Effector memory CD4-positive, alpha-beta T cell (primary cell): Measurements from ENCODE around the gene RPL12.

Source experiments
- DNase-seq, 3 donors: peaks; one replicate each; pipeline ENCODE4 v3.0.0-alpha.2; 2020
- H3K27ac ChIP-seq: 2 replicates; pipeline ENCODE4 v1.7.0; 2013; ENCODE audit warnings: mild to moderate bottlenecking, low read length, moderate library complexity; ENCODE audit not compliant: insufficient read depth, poor library complexity, severe bottlenecking
- H3K27me3 ChIP-seq: replicated peaks from 2 replicates; pipeline ENCODE4 v1.7.0; 2013; ENCODE audit warnings: mild to moderate bottlenecking, low read length; ENCODE audit not compliant: insufficient read depth, control insufficient read depth, poor library complexity, severe bottlenecking
- H3K36me3 ChIP-seq: 2 replicates; pipeline ENCODE4 v1.7.0; 2013; ENCODE audit warnings: mild to moderate bottlenecking, low read length, moderate library complexity; ENCODE audit not compliant: control insufficient read depth, insufficient read depth
- H3K4me1 ChIP-seq: 2 replicates; pipeline ENCODE4 v1.7.0; 2013; ENCODE audit warnings: low read length, mild to moderate bottlenecking; ENCODE audit not compliant: control insufficient read depth, insufficient read depth, poor library complexity, severe bottlenecking
- H3K4me3 ChIP-seq: 2 replicates; pipeline ENCODE4 v1.7.0; 2013; ENCODE audit warnings: low read length, low read depth, mild to moderate bottlenecking; ENCODE audit not compliant: insufficient read depth, poor library complexity, severe bottlenecking
- H3K9me3 ChIP-seq: 2 replicates; pipeline ENCODE4 v1.7.0; 2013; ENCODE audit warnings: mild to moderate bottlenecking, low read length, moderate library complexity; ENCODE audit not compliant: control insufficient read depth

RPL12 gene

GRCh38 chr9:127407492-127407843 is 43.7 kb downstream of the RPL12 start:
- peaks cover 5% of the 10 kb centered on the region for H3K27me3 ChIP-seq
- H3K36me3 ChIP-seq, result no peaks in the 10 kb centered on the region
- no peak for DNase-seq
- no peaks in the 10 kb centered on the region for H3K4me1 ChIP-seq
- no peak overlapping the region for H3K4me3 ChIP-seq
- no peak overlapping the region for H3K27ac ChIP-seq
- H3K9me3 ChIP-seq, result no peaks in the 10 kb centered on the region

- H3K36me3 ChIP-seq, result no peaks in the 10 kb centered on the region
- DNase-seq, result no peak
- H3K27me3 ChIP-seq, result peaks cover 5% of the 10 kb centered on the region
- no peaks in the 10 kb centered on the region for H3K9me3 ChIP-seq
- no peaks in the 10 kb centered on the region for H3K4me1 ChIP-seq
- H3K27ac ChIP-seq, result no peak overlapping the region
- H3K4me3 ChIP-seq, result no peak overlapping the region
Observed at GRCh38 chr9:127406799-127407491, 44.3 kb downstream of the RPL12 start.

- Histone ChIP-seq H3K36me3 (no peaks in the 10 kb centered on the region), H3K9me3 (no peaks in the 10 kb centered on the region), H3K27me3 (peaks cover 10% of the 10 kb centered on the region), H3K27ac (no peak overlapping the region), H3K4me1 (no peaks in the 10 kb centered on the region), H3K4me3 (no peak overlapping the region)
- DNase-seq, result no peak
Observed at GRCh38 chr9:127405344-127406125, 45.7 kb downstream of the RPL12 start.

- Histone ChIP-seq H3K9me3 (no peaks in the 10 kb centered on the region), H3K27me3 (peaks cover 10% of the 10 kb centered on the region), H3K4me1 (no peaks in the 10 kb centered on the region), H3K36me3 (no peaks in the 10 kb centered on the region), H3K27ac (no peak overlapping the region), H3K4me3 (no peak overlapping the region)
- no peak for DNase-seq
Observed at GRCh38 chr9:127404631-127405030, 46.6 kb downstream of the RPL12 start.

GRCh38 chr9:127403507-127404192 is 47.6 kb downstream of the RPL12 start:
- Histone ChIP-seq H3K4me1 (no peaks in the 10 kb centered on the region), H3K36me3 (no peaks in the 10 kb centered on the region), H3K27me3 (peaks cover 17% of the 10 kb centered on the region), H3K27ac (no peak overlapping the region), H3K4me3 (no peak overlapping the region), H3K9me3 (no peaks in the 10 kb centered on the region)
- DNase-seq, result no peak

GRCh38 chr9:127402401-127403090 is 48.7 kb downstream of the RPL12 start:
- DNase-seq, result no peak
- peaks cover 8% of the 10 kb centered on the region for H3K4me1 ChIP-seq
- peaks cover 28% of the 10 kb centered on the region for H3K27me3 ChIP-seq
- H3K27ac ChIP-seq, result no peak overlapping the region
- no peaks in the 10 kb centered on the region for H3K36me3 ChIP-seq
- H3K9me3 ChIP-seq, result no peaks in the 10 kb centered on the region
- H3K4me3 ChIP-seq, result no peak overlapping the region

- no peak for DNase-seq
- Histone ChIP-seq H3K4me3 (no peak overlapping the region), H3K27ac (no peak overlapping the region), H3K9me3 (no peaks in the 10 kb centered on the region), H3K27me3 (peaks cover 40% of the 10 kb centered on the region), H3K36me3 (no peaks in the 10 kb centered on the region), H3K4me1 (peaks cover 16% of the 10 kb centered on the region)
Observed at GRCh38 chr9:127399736-127400269, 51.4 kb downstream of the RPL12 start.

- H3K4me3 ChIP-seq, result no peak overlapping the region
- DNase-seq, result no peak
- no peak overlapping the region for H3K27ac ChIP-seq
- peaks cover 40% of the 10 kb centered on the region for H3K27me3 ChIP-seq
- no peaks in the 10 kb centered on the region for H3K36me3 ChIP-seq
- no peaks in the 10 kb centered on the region for H3K9me3 ChIP-seq
- peaks cover 16% of the 10 kb centered on the region for H3K4me1 ChIP-seq
Observed at GRCh38 chr9:127398715-127399400, 52.3 kb downstream of the RPL12 start.

- Histone ChIP-seq H3K36me3 (no peaks in the 10 kb centered on the region), H3K9me3 (no peaks in the 10 kb centered on the region), H3K27me3 (peaks cover 40% of the 10 kb centered on the region), H3K27ac (no peak overlapping the region), H3K4me1 (peaks cover 16% of the 10 kb centered on the region), H3K4me3 (peak overlapping the region; percentile 39)
- no peak for DNase-seq
Observed at GRCh38 chr9:127398275-127398647, 52.9 kb downstream of the RPL12 start.
